ENCODE measurements around the gene ASTN2.

ASTN2 gene

GRCh38 chr9:116409129-116409528, 1005.7 kb downstream of the ASTN2 start:
- no peak for DNase-seq (ENCODE audit: low read depth in 2 of 3, low spot score in 1 of 3)

GRCh38 chr9:116406469-116406868, 1008.4 kb downstream of the ASTN2 start:
- DNase-seq (ENCODE audit: low read depth in 2 of 3, low spot score in 1 of 3) = no peak

GRCh38 chr9:116405321-116405720, 1009.5 kb downstream of the ASTN2 start:
- no peak for DNase-seq (ENCODE audit: low read depth in 2 of 3, low spot score in 1 of 3)

- DNase-seq (ENCODE audit: low read depth in 2 of 3, low spot score in 1 of 3) = no peak
Observed at GRCh38 chr9:116404228-116404627, 1010.6 kb downstream of the ASTN2 start.

- no peak for DNase-seq (ENCODE audit: low read depth in 2 of 3, low spot score in 1 of 3)
Observed at GRCh38 chr9:116403171-116403570, 1011.7 kb downstream of the ASTN2 start.

- no peak for DNase-seq (ENCODE audit: low read depth in 2 of 3, low spot score in 1 of 3)
Observed at GRCh38 chr9:116395699-116396037, 1019.2 kb downstream of the ASTN2 start.

GRCh38 chr9:116394894-116395698, 1019.8 kb downstream of the ASTN2 start:
- no peak for DNase-seq (ENCODE audit: low read depth in 2 of 3, low spot score in 1 of 3)

GRCh38 chr9:116394070-116394469, 1020.8 kb downstream of the ASTN2 start:
- no peak for DNase-seq (ENCODE audit: low read depth in 2 of 3, low spot score in 1 of 3)

GRCh38 chr9:116393198-116393597, 1021.7 kb downstream of the ASTN2 start:
- no peak for DNase-seq (ENCODE audit: low read depth in 2 of 3, low spot score in 1 of 3)

GRCh38 chr9:116391306-116391900, 1023.5 kb downstream of the ASTN2 start:
- no peak for DNase-seq (ENCODE audit: low read depth in 2 of 3, low spot score in 1 of 3)

- DNase-seq (ENCODE audit: low read depth in 2 of 3, low spot score in 1 of 3) = no peak
Observed at GRCh38 chr9:116390303-116391228, 1024.3 kb downstream of the ASTN2 start.

GRCh38 chr9:116389541-116390302, 1025.1 kb downstream of the ASTN2 start:
- no peak for DNase-seq (ENCODE audit: low read depth in 2 of 3, low spot score in 1 of 3)

- no peak for DNase-seq (ENCODE audit: low read depth in 2 of 3, low spot score in 1 of 3)
Observed at GRCh38 chr9:116387934-116388698, 1026.7 kb downstream of the ASTN2 start.

- DNase-seq (ENCODE audit: low read depth in 2 of 3, low spot score in 1 of 3) = no peak
Observed at GRCh38 chr9:116383936-116384335, 1030.9 kb downstream of the ASTN2 start.

- no peak for DNase-seq (ENCODE audit: low read depth in 2 of 3, low spot score in 1 of 3)
Observed at GRCh38 chr9:116383133-116383532, 1031.7 kb downstream of the ASTN2 start.

- DNase-seq (ENCODE audit: low read depth in 2 of 3, low spot score in 1 of 3) = no peak
Observed at GRCh38 chr9:116382053-116382452, 1032.8 kb downstream of the ASTN2 start.

GRCh38 chr9:116381350-116381749, 1033.5 kb downstream of the ASTN2 start:
- DNase-seq (ENCODE audit: low read depth in 2 of 3, low spot score in 1 of 3) = no peak

GRCh38 chr9:116380496-116380995, 1034.3 kb downstream of the ASTN2 start:
- DNase-seq (ENCODE audit: low read depth in 2 of 3, low spot score in 1 of 3) = no peak

- DNase-seq (ENCODE audit: low read depth in 2 of 3, low spot score in 1 of 3) = no peak
Observed at GRCh38 chr9:116379821-116380220, 1035.0 kb downstream of the ASTN2 start.

GRCh38 chr9:116378873-116379272, 1036.0 kb downstream of the ASTN2 start:
- no peak for DNase-seq (ENCODE audit: low read depth in 2 of 3, low spot score in 1 of 3)
